Left ventricle myocardium inferior (tissue), 1 donor: ENCODE measurements around the gene TTLL4. TPM values are rescaled to one million over a fixed set of nuclear protein-coding genes. Genes with fewer than 3 reads are reported as not detected.
A peak's percentile ranks its signal among the peaks of the same experiment; 100 is the strongest.

Experiments
- DNase-seq: peaks from one replicate; pipeline ENCODE4 v3.0.0-alpha.2; 2020
- H3K27ac ChIP-seq: fragments of 200-600 bp; replicated peaks from 2 replicates; pipeline ENCODE4 v1.8.0; 2021
- H3K27me3 ChIP-seq: fragments of 200-600 bp; 2 replicates; pipeline ENCODE4 v1.8.0; 2021; ENCODE audit warnings: low read depth
- H3K36me3 ChIP-seq: fragments of 200-600 bp; 2 replicates; pipeline ENCODE4 v1.8.0; 2021
- H3K4me1 ChIP-seq: fragments of 200-600 bp; 2 replicates; pipeline ENCODE4 v1.8.0; 2021
- H3K4me3 ChIP-seq: fragments of 200-600 bp; 2 replicates; pipeline ENCODE4 v1.8.0; 2021; ENCODE audit warnings: mild to moderate bottlenecking, moderate library complexity
- H3K9me3 ChIP-seq: fragments of 200-600 bp; replicated peaks from 2 replicates; pipeline ENCODE4 v1.8.0; 2021
- intact Hi-C: fragments of 100-400 bp; cut with micrococcal nuclease; formaldehyde crosslinking; loops from one replicate; pipeline ENCODE4 v1.11.0; 2022
- total RNA-seq: library from RNA; stranded (reverse); fragmentation: NEBNext Ultra II Directional; extraction: Animal tissue kit (Norgen Biotek cat#: 25700); gene quantifications from one replicate; pipeline ENCODE4 v1.2.1, GENCODE V29; 2021
- TF ChIP-seq, protein P1 (sequence below): fragments of 200-600 bp; IDR thresholded peaks from 2 replicates; pipeline ENCODE4 v1.8.0; 2021; ENCODE audit warnings: antibody characterized with exemption, mild to moderate bottlenecking, borderline replicate concordance
- donor health status: DM: no; HTN: yes; CAD: no; lungs with severe emphysema.

The TTLL4 gene
- total RNA-seq, 1 donor from 2014 or later, result 6.2 TPM

- no peak overlapping the region for H3K4me3 ChIP-seq
- no peaks in the 10 kb centered on the region for H3K9me3 ChIP-seq
- intact Hi-C loops, result no loop called here
These were observed 7.3 kb upstream of the TTLL4 start for GRCh38 chr2:218703341-218703740.

GRCh38 chr2:218708086-218708485 lies 2.5 kb upstream of the TTLL4 start:
- TF ChIP-seq, protein P1, sequence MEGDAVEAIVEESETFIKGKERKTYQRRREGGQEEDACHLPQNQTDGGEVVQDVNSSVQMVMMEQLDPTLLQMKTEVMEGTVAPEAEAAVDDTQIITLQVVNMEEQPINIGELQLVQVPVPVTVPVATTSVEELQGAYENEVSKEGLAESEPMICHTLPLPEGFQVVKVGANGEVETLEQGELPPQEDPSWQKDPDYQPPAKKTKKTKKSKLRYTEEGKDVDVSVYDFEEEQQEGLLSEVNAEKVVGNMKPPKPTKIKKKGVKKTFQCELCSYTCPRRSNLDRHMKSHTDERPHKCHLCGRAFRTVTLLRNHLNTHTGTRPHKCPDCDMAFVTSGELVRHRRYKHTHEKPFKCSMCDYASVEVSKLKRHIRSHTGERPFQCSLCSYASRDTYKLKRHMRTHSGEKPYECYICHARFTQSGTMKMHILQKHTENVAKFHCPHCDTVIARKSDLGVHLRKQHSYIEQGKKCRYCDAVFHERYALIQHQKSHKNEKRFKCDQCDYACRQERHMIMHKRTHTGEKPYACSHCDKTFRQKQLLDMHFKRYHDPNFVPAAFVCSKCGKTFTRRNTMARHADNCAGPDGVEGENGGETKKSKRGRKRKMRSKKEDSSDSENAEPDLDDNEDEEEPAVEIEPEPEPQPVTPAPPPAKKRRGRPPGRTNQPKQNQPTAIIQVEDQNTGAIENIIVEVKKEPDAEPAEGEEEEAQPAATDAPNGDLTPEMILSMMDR, result no peak
- no peaks in the 10 kb centered on the region for H3K36me3 ChIP-seq
- H3K27me3 ChIP-seq, result no peaks in the 10 kb centered on the region
- no peak for DNase-seq
- no peak overlapping the region for H3K4me3 ChIP-seq
- H3K27ac ChIP-seq, result no peak overlapping the region
- intact Hi-C loops, result no loop called here
- H3K4me1 ChIP-seq, result peaks cover 24% of the 10 kb centered on the region
- H3K9me3 ChIP-seq, result no peaks in the 10 kb centered on the region

More at GRCh38 chr2:218703341-218703740, 7.3 kb upstream of the TTLL4 start:
- Histone ChIP-seq H3K36me3 (peaks cover 35% of the 10 kb centered on the region), H3K27me3 (no peaks in the 10 kb centered on the region), H3K4me1 (no peaks in the 10 kb centered on the region), H3K27ac (no peak overlapping the region)
- TF ChIP-seq, protein P1, result no peak
- DNase-seq, result no peak

GRCh38 chr2:218709908-218710307 lies 727 bp upstream of the TTLL4 start:
- DNase-seq, result no peak
- Histone ChIP-seq H3K27me3 (no peaks in the 10 kb centered on the region), H3K4me3 (peak overlapping the region; percentile 95), H3K36me3 (no peaks in the 10 kb centered on the region), H3K27ac (no peak overlapping the region), H3K9me3 (no peaks in the 10 kb centered on the region), H3K4me1 (peaks cover 27% of the 10 kb centered on the region)
- intact Hi-C loops, result no loop called here
- TF ChIP-seq, protein P1, result no peak

- intact Hi-C loops, result no loop called here
These were observed 325 bp upstream of the TTLL4 start for GRCh38 chr2:218710334-218710686.

DNA sequence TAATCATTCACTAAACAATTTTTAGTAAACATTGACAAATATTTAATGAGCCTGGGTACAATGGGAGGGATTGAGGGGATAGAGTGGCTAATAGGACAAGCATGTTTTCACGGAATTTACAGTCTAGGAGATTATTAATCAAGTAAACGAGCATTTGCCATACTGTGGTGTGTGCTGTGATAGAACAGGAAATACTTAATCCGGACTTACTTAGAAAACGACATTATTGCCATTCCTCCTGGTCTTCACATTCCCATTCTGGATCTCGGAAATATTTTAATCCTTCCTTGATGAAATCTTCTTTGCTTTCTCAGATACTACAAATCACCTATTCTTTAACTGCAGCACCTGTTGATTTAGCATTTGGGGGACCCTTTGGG lies 905 bp downstream of the TTLL4 start:
- Histone ChIP-seq H3K27ac (peak overlapping the region; percentile 94), H3K4me1 (peaks cover 27% of the 10 kb centered on the region), H3K36me3 (peaks cover 8% of the 10 kb centered on the region), H3K4me3 (peak overlapping the region; percentile 95), H3K9me3 (no peaks in the 10 kb centered on the region), H3K27me3 (no peaks in the 10 kb centered on the region)
- DNase-seq, result no peak
- TF ChIP-seq, protein P1, result no peak
- intact Hi-C loops, result no loop called here

More at GRCh38 chr2:218710334-218710686, 325 bp upstream of the TTLL4 start:
- DNase-seq, result no peak
- Histone ChIP-seq H3K4me3 (peak overlapping the region; percentile 95), H3K27me3 (no peaks in the 10 kb centered on the region), H3K4me1 (peaks cover 27% of the 10 kb centered on the region), H3K27ac (peak overlapping the region; percentile 94), H3K9me3 (no peaks in the 10 kb centered on the region), H3K36me3 (no peaks in the 10 kb centered on the region)
- TF ChIP-seq, protein P1, result no peak

GRCh38 chr2:218713922-218714321 lies 3.3 kb downstream of the TTLL4 start:
- Histone ChIP-seq H3K27me3 (no peaks in the 10 kb centered on the region), H3K36me3 (peaks cover 8% of the 10 kb centered on the region), H3K4me1 (peaks cover 27% of the 10 kb centered on the region), H3K4me3 (no peak overlapping the region), H3K27ac (no peak overlapping the region), H3K9me3 (no peaks in the 10 kb centered on the region)
- DNase-seq, result no peak
- TF ChIP-seq, protein P1, result no peak
- intact Hi-C loops, result no loop called here
